HG02798 (cell line): ENCODE data around the gene HDAC5.
"Not testable (repeated sequence)": the region's sequence is repeated elsewhere in the genome, so short reads cannot be mapped to it uniquely, and the experiment has no call there.

Source experiments
- ATAC-seq: cut with Tn5 transposase; IDR thresholded peaks from one replicate; pipeline ENCODE4 v1.9.1; 2021; ENCODE audit warnings: mild to moderate bottlenecking; ENCODE audit not compliant: unreplicated experiment, poor library complexity

The HDAC5 gene

GRCh38 chr17:44123356-44124117 is at the start of gene HDAC5:
HDAC5 (minus strand) TSS chr17:44123641; CDS start chr17:44117515, 6,126 bp downstream.
- ATAC-seq: peak; percentile 98

- ATAC-seq: no peak
Measured at GRCh38 chr17:44171931-44172455, 48.6 kb upstream of the HDAC5 start.

- no peak for ATAC-seq
Measured at GRCh38 chr17:44170499-44171201, 47.2 kb upstream of the HDAC5 start, which contains the start of gene ASB16. ASB16 (plus strand) TSS chr17:44170704; CDS start chr17:44170790, 86 bp downstream.

GRCh38 chr17:44170135-44170498 is 46.7 kb upstream of the HDAC5 start:
- ATAC-seq: no peak

GRCh38 chr17:44167181-44167861 is 43.9 kb upstream of the HDAC5 start:
- no peak for ATAC-seq

GRCh38 chr17:44164476-44164875 is 41.0 kb upstream of the HDAC5 start:
- ATAC-seq: no peak

- ATAC-seq: no peak
Measured at GRCh38 chr17:44159519-44160210, 36.2 kb upstream of the HDAC5 start.

GRCh38 chr17:44155488-44155887 is 32.0 kb upstream of the HDAC5 start:
- ATAC-seq: no peak

- no peak for ATAC-seq
Measured at GRCh38 chr17:44152875-44153274, 29.4 kb upstream of the HDAC5 start.

GRCh38 chr17:44149750-44150329 is 26.4 kb upstream of the HDAC5 start:
- ATAC-seq: no peak

GRCh38 chr17:44149066-44149465 is 25.6 kb upstream of the HDAC5 start:
- not testable (repeated sequence) for ATAC-seq

GRCh38 chr17:44147812-44148211 is 24.4 kb upstream of the HDAC5 start:
- no peak for ATAC-seq

GRCh38 chr17:44146375-44147346 is 23.2 kb upstream of the HDAC5 start:
- ATAC-seq: no peak

GRCh38 chr17:44144966-44145739 is 21.7 kb upstream of the HDAC5 start:
- ATAC-seq: no peak

- ATAC-seq: not testable (repeated sequence)
Measured at GRCh38 chr17:44143921-44144320, 20.5 kb upstream of the HDAC5 start.

GRCh38 chr17:44137891-44138709 is 14.7 kb upstream of the HDAC5 start:
- ATAC-seq: peak; percentile 27
